Pancreas (tissue), 10 donors: ENCODE results near the gene CMC4. TPM values are rescaled to one million over a fixed set of nuclear protein-coding genes. Genes with fewer than 3 reads are reported as not detected.
A peak's percentile ranks its signal among the peaks of the same experiment; 100 is the strongest.

Experiments
- ATAC-seq, 4 donors: fragments of 200-7000 bp; cut with Tn5 transposase; one replicate each; pipeline versions ENCODE4 v1.8.0 to v1.9.1; 2020; ENCODE audit warnings: mild to moderate bottlenecking in 4 of 4, moderate library complexity in 4 of 4
- DNase-seq, 6 donors: peaks; one replicate each; pipeline ENCODE4 v3.0.0-alpha.2; 2020
- FAIRE-seq: peaks from 2 replicates; lab custom pipeline; 2012; peaks lifted over from hg19 to GRCh38; lab: Jason Lieb, UNC
- H3K27ac ChIP-seq, 4 donors: fragments of 200-600 bp; sonication (generic); 1 replicate in 3 of 4; 2 replicates in 1 of 4; pipeline versions ENCODE4 v1.5.0 to v1.8.0; 2020
- H3K27me3 ChIP-seq, 4 donors: fragments of 200-600 bp; one replicate each; pipeline ENCODE4 v1.8.0; 2021
- H3K36me3 ChIP-seq, 3 donors: fragments of 200-600 bp; sonication (generic) in 1 of 3; one replicate each; pipeline versions ENCODE4 v1.5.0 to v1.8.0; 2020 to 2021
- H3K4me1 ChIP-seq, 3 donors: fragments of 200-600 bp; one replicate each; pipeline ENCODE4 v1.8.0; 2021
- H3K4me3 ChIP-seq, 4 donors: fragments of 200-600 bp; sonication (generic) in 2 of 4; one replicate each; pipeline versions ENCODE4 v1.5.0 to v1.8.0; 2020 to 2021
- H3K9me3 ChIP-seq, 4 donors: fragments of 200-600 bp; one replicate each; pipeline ENCODE4 v1.8.0; 2021
- CTCF ChIP-seq, 4 donors: fragments of 200-600 bp; sonication (generic) in 3 of 4; IDR thresholded peaks; one replicate each; pipeline versions ENCODE4 v1.5.0 to v1.8.0; 2021; ENCODE audit warnings: antibody characterized with exemption in 4 of 4
- WGBS, 2 donors: extraction: QIAGEN DNeasy Blood & Tissue Kit; methylation state at CpG; one replicate each; pipeline ENCODE4 v1.1.7; 2013; 5-methylcytosine and 5-hydroxymethylcytosine counted together
- intact Hi-C, 3 donors: fragments of 100-400 bp; cut with DNase I; formaldehyde crosslinking; loops; one replicate each; pipeline versions ENCODE4 v1.11.1 to v1.14.2; 2022
- polyA plus RNA-seq, 2 donors: library from polyadenylated mRNA; stranded (reverse); fragments of 200-250 nt; gene quantifications; one replicate each; pipeline ENCODE4 v1.2.3, GENCODE V29; 2013
- total RNA-seq, 6 donors: library from RNA; stranded (reverse); fragmentation: NEBNext Ultra II Directional in 4 of 6; extraction: Animal tissue kit (Norgen Biotek cat#: 25700) in 4 of 6; gene quantifications; one replicate each; pipeline versions ENCODE4 v1.2.1 to v1.2.4, GENCODE V29; 2021 to 2023
- donor health status: healthy with polysubstance abuse.
- donor health status: DM: no; HTN: no; CAD: no; lungs with moderate emphysema.
- donor health status: DM: no; HTN: no; CAD: no.
- donor health status: control.
- donor health status: control.
- donor health status: Bipolar disorder and iron deficiency.
- donor health status: DM: yes; HTN: yes; CAD: no.
- donor health status: DM: no; HTN: no; CAD: no.
- donor health status: DM: no; HTN: no; CAD: no.
- donor health status: DM: yes; HTN: yes; CAD: no.

Gene CMC4, protein sequence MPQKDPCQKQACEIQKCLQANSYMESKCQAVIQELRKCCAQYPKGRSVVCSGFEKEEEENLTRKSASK
- total RNA-seq (1 to 10 TPM; 2.6 to 5.0 (median 3.1) TPM), polyA plus RNA-seq (10 to 100 TPM; 10.8 to 16.6 TPM)

DNA sequence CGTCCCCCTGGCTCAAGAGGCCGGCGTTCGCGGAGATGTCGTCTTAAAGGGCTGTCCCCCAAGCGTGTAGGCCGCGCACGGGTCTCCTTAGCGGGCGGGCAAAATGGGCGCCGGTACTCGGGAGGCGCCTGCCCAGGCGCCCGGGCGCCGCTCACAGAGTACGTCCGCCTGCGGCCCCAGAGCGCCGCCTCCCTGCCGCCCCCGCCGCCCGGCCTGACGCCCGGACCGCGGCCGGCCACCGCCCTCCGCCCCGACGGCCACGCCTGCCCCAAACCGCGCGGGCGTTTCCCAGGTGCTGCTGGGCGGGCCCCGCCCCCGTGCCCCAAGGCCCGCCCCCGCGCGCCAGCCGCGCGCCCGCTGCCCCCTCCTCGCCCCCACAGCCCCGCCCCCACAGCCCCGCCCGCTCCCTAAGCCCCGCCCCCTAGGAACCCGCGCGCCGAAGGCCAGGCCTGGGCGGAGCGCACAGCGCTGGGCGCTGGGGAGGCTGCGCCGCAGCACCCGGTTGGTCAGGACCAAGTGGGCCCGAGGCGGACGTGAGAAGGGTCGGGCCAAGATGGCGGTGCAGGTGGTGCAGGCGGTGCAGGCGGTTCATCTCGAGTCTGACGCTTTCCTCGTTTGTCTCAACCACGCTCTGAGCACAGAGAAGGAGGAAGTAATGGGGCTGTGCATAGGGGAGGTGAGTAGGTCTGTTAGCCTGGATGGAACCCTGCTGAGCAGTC, at the start of gene CMC4, which contains the start of the genes BRCC3 and MTCP1:
Gene CMC4 (minus strand): TSS at position 162 of the 719 bp plus-strand sequence. CDS start 7,113 bp downstream, outside the sequence.
Gene BRCC3 (plus strand): TSS at position 534 of the 719 bp plus-strand sequence. CDS start 20 bp downstream, at position 554.
Gene MTCP1 (minus strand): TSS at position 162 of the 719 bp plus-strand sequence. CDS start 5,126 bp downstream, outside the sequence.
- ATAC-seq, result peak; percentile 90 to 95 (median 92)

GRCh38 chrX:155115174-155115819, 44.4 kb upstream of the CMC4 start:
- 85 to 100% methylated on average over 1 of the region's 1 CpG for WGBS, 2 donors
- no peak overlapping the region for H3K27ac ChIP-seq
- intact Hi-C loops, result no loop called here
- no peaks in the 10 kb centered on the region for H3K27me3 ChIP-seq
- ATAC-seq, result no peak
- no peaks in the 10 kb centered on the region for H3K9me3 ChIP-seq
- no peak overlapping the region for H3K4me3 ChIP-seq
- no peak for DNase-seq
- H3K4me1 ChIP-seq, result no peaks in the 10 kb centered on the region
- no peak for TF ChIP-seq CTCF (IDR thresholded peaks at IDR 0.05)
- FAIRE-seq, result no peak
- no peaks in the 10 kb centered on the region for H3K36me3 ChIP-seq

More for the DNA sequence above, at the start of gene CMC4, which contains the start of the genes BRCC3 and MTCP1:
- WGBS, 2 donors, result 1 to 30% methylated on average over 46 to 81 of the region's 81 CpGs
- peak; percentile 79 to 93 (median 86) for DNase-seq
- Histone ChIP-seq H3K36me3 (no peaks in the 10 kb centered on the region), H3K27ac (peak within 1 kb of the TSS; percentile 65 to 80 (median 76)), H3K9me3 (no peaks in the 10 kb centered on the region), H3K4me3 (peak within 1 kb of the TSS; percentile 37 to 51 (median 44)), H3K27me3 (no peaks in the 10 kb centered on the region), H3K4me1 (peaks cover 0 to 4% (median 0%) of the 10 kb centered on the region in 3 donors)
- FAIRE-seq, result no peak
- no peak for TF ChIP-seq CTCF (IDR thresholded peaks at IDR 0.05)
- intact Hi-C loops, result no loop called here

- Histone ChIP-seq H3K4me1 (no peaks in the 10 kb centered on the region), H3K27me3 (no peaks in the 10 kb centered on the region), H3K9me3 (no peaks in the 10 kb centered on the region), H3K4me3 (no peak overlapping the region), H3K36me3 (no peaks in the 10 kb centered on the region), H3K27ac (no peak overlapping the region)
- intact Hi-C loops, result no loop called here
- DNase-seq, result no peak
- no peak for FAIRE-seq
- WGBS, 2 donors, result 70 to 97% methylated on average over 4 of the region's 4 CpGs
- TF ChIP-seq CTCF (IDR thresholded peaks at IDR 0.05), result no peak
- no peak for ATAC-seq
Observed at GRCh38 chrX:155113097-155113496, 42.2 kb upstream of the CMC4 start.

DNA sequence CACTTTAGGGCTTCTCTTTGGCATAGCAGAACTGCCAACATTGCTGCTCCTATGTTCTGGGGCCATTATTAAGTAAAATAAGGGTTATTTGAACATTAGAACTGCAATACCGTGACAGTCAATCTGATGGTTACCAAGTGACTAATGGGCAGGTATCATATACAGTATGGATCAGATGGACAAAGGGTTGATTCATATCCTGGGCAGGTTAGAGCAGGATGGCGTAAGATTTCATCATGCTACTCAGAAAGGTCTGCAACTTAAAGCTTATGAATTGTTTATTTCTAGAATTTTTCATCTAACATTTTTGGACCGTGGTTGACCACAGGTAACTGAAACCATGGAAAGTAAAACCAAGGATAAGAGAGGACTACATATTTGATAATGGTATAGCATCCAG, 41.2 kb upstream of the CMC4 start:
- H3K4me1 ChIP-seq, result no peaks in the 10 kb centered on the region
- no peak overlapping the region for H3K4me3 ChIP-seq
- DNase-seq (no peak), FAIRE-seq (no peak), ATAC-seq (no peak)
- no peaks in the 10 kb centered on the region for H3K27me3 ChIP-seq
- TF ChIP-seq CTCF (IDR thresholded peaks at IDR 0.05), result no peak
- intact Hi-C loops, result no loop called here
- WGBS, 2 donors, result 74 to 98% methylated on average over 3 of the region's 3 CpGs
- H3K36me3 ChIP-seq, result no peaks in the 10 kb centered on the region
- H3K27ac ChIP-seq, result no peak overlapping the region
- no peaks in the 10 kb centered on the region for H3K9me3 ChIP-seq
